ENCODE data around the gene MDC1. TPM values are rescaled to one million over a fixed set of nuclear protein-coding genes. Genes with fewer than 3 reads are reported as not detected.
A peak's percentile ranks its signal among the peaks of the same experiment; 100 is the strongest.

MDC1 gene
- total and polyA plus RNA-seq, 2 experiments from 2014 or later, result 17.2 to 32.7 TPM

GRCh38 chr6:30676660-30677285 lies 40.3 kb downstream of the MDC1 start:
- Histone ChIP-seq H3K9me2 (ENCODE audit: insufficient read depth) (no peaks in the 10 kb centered on the region), H3K27me3 (ENCODE audit: insufficient read depth) (no peaks in the 10 kb centered on the region), H3K4me1 (ENCODE audit: insufficient read depth) (peaks cover 9% of the 10 kb centered on the region; the same call in 1 of the 2 replicates), H2AFZ (no peak overlapping the region), H3K27ac (ENCODE audit: low read depth) (peak overlapping the region; percentile 52; the same call in 1 of the 2 replicates), H3K79me2 (replicated peaks; ENCODE audit: insufficient read depth) (peaks cover 7% of the 10 kb centered on the region), H3K36me3 (ENCODE audit: insufficient read depth) (peaks cover 5% of the 10 kb centered on the region; the same call in 1 of the 2 replicates), H3K4me2 (no peak overlapping the region), H4K20me1 (replicated peaks; ENCODE audit: insufficient read depth) (no peaks in the 10 kb centered on the region; the same call in none of the 2 replicates), H3K4me3 (no peak overlapping the region), H3F3A (replicated peaks; ENCODE audit: low read depth) (0 out of 2 replicates have a peak, but pooled peaks cover 3% of the 10 kb centered on the region)
- no peak for DNase-seq (ENCODE audit: low spot score)
- Mint-ChIP-seq H3K4me3 (no peak overlapping the region), H3K4me1 (peaks cover 14% of the 10 kb centered on the region), H3K36me3 (ENCODE audit: low read depth) (peaks cover 22% of the 10 kb centered on the region), H3K27me3 (ENCODE audit: insufficient read depth, low read depth, poor library complexity) (peaks cover 4% of the 10 kb centered on the region), H3K27ac (no peak overlapping the region), H3K9me3 (no peaks in the 10 kb centered on the region)
- no peak for ATAC-seq
- TF ChIP-seq ZNF114 (CRISPR knock-in tag; IDR thresholded peaks at IDR 0.05) (no peak), POLR2AphosphoS5 (IDR thresholded peaks at IDR 0.05; ENCODE audit: low read depth) (no peak), CREB1 (CRISPR knock-in tag; IDR thresholded peaks at IDR 0.05; ENCODE audit: low read depth) (no peak), ZNF331 (CRISPR knock-in tag; IDR thresholded peaks at IDR 0.05; ENCODE audit: low read depth) (no peak), JUNB (IDR thresholded peaks at IDR 0.05; ENCODE audit: unreplicated experiment) (no peak), REST (IDR thresholded peaks at IDR 0.05; ENCODE audit: unreplicated experiment) (no peak), ZNF462 (CRISPR knock-in tag; IDR thresholded peaks at IDR 0.05) (no peak), STAT1 (IDR thresholded peaks at IDR 0.05; ENCODE audit: unreplicated experiment) (no peak), ETS1 (IDR thresholded peaks at IDR 0.05) (no peak), EZH2 (IDR thresholded peaks at IDR 0.05; ENCODE audit: low read depth, unreplicated experiment) (no peak), EZH2phosphoT487 (IDR thresholded peaks at IDR 0.05; ENCODE audit: unreplicated experiment) (no peak), NANOG (IDR thresholded peaks at IDR 0.05; ENCODE audit: borderline replicate concordance) (no peak)
